Measurements from ENCODE around the gene USP11. TPM values are rescaled to one million over a fixed set of nuclear protein-coding genes. Genes with fewer than 3 reads are reported as not detected.
A peak's percentile ranks its signal among the peaks of the same experiment; 100 is the strongest.

The USP11 gene
- total and polyA plus RNA-seq, 2 donors = 26.7 to 40.9 TPM

GRCh38 chrX:47218280-47218919 is 14.4 kb upstream of the USP11 start, which contains the start of gene CDK16:
Gene CDK16, plus strand, starts transcription at chrX:47218681. Its CDS starts 4,877 bp downstream, at chrX:47223558.
- under 1% methylated on average over 59 of the region's 61 CpGs for WGBS
- Histone ChIP-seq H3K4me3 (ENCODE audit: low read length in 2 of 2) (peak within 1 kb of the TSS; percentile 78 to 83), H3K27ac (ENCODE audit: low read depth in 1 of 2, low read length in 1 of 2) (peak within 1 kb of the TSS; percentile 90 to 100), H3K36me3 (ENCODE audit: control insufficient read depth in 2 of 2, insufficient read depth in 2 of 2, low read length in 1 of 2) (peaks cover 36 to 37% of the 10 kb centered on the region in 2 donors), H3K4me1 (ENCODE audit: control insufficient read depth in 2 of 2, insufficient read depth in 2 of 2, low read length in 2 of 2) (peaks cover 7 to 28% of the 10 kb centered on the region in 2 donors), H3K9me3 (ENCODE audit: control insufficient read depth in 2 of 2, insufficient read depth in 1 of 2, low read length in 1 of 2) (no peaks in the 10 kb centered on the region), H3K27me3 (ENCODE audit: control insufficient read depth in 2 of 2, insufficient read depth in 1 of 2, low read length in 1 of 2) (no peaks in the 10 kb centered on the region)
- DNase-seq (ENCODE audit: low read depth in 6 of 9, low spot score in 9 of 9) = peak in 8 of 9 donors; percentile 63 to 96 (median 85)

- peak in 4 of 9 donors; percentile 32 to 64 (median 48) for DNase-seq (ENCODE audit: low read depth in 6 of 9, low spot score in 9 of 9)
- 2% methylated on average over 52 of the region's 60 CpGs for WGBS
- Histone ChIP-seq H3K27me3 (ENCODE audit: control insufficient read depth in 2 of 2, insufficient read depth in 1 of 2, low read length in 1 of 2) (no peaks in the 10 kb centered on the region), H3K36me3 (ENCODE audit: control insufficient read depth in 2 of 2, insufficient read depth in 2 of 2, low read length in 1 of 2) (peaks cover 37 to 38% of the 10 kb centered on the region in 2 donors), H3K4me1 (ENCODE audit: control insufficient read depth in 2 of 2, insufficient read depth in 2 of 2, low read length in 2 of 2) (peaks cover 7 to 28% of the 10 kb centered on the region in 2 donors), H3K4me3 (ENCODE audit: low read length in 2 of 2) (peak overlapping the region; percentile 78 to 83), H3K9me3 (ENCODE audit: control insufficient read depth in 2 of 2, insufficient read depth in 1 of 2, low read length in 1 of 2) (no peaks in the 10 kb centered on the region), H3K27ac (ENCODE audit: low read depth in 1 of 2, low read length in 1 of 2) (peak overlapping the region; percentile 90 to 100)
Measured at GRCh38 chrX:47218920-47219815, 13.6 kb upstream of the USP11 start.

- Histone ChIP-seq H3K36me3 (ENCODE audit: control insufficient read depth in 2 of 2, insufficient read depth in 2 of 2, low read length in 1 of 2) (peaks cover 43 to 44% of the 10 kb centered on the region in 2 donors), H3K4me3 (ENCODE audit: low read length in 2 of 2) (no peak overlapping the region), H3K27ac (ENCODE audit: low read depth in 1 of 2, low read length in 1 of 2) (peak overlapping the region in 1 of 2 donors; percentile 18), H3K27me3 (ENCODE audit: control insufficient read depth in 2 of 2, insufficient read depth in 1 of 2, low read length in 1 of 2) (no peaks in the 10 kb centered on the region), H3K4me1 (ENCODE audit: control insufficient read depth in 2 of 2, insufficient read depth in 2 of 2, low read length in 2 of 2) (peaks cover 7 to 28% of the 10 kb centered on the region in 2 donors), H3K9me3 (ENCODE audit: control insufficient read depth in 2 of 2, insufficient read depth in 1 of 2, low read length in 1 of 2) (no peaks in the 10 kb centered on the region)
- DNase-seq (ENCODE audit: low read depth in 6 of 9, low spot score in 9 of 9) = no peak
- 92% methylated on average over 4 of the region's 4 CpGs for WGBS
Measured at GRCh38 chrX:47221756-47222155, 11.1 kb upstream of the USP11 start.

GRCh38 chrX:47222751-47223350 is 10.0 kb upstream of the USP11 start:
- Histone ChIP-seq H3K4me3 (ENCODE audit: low read length in 2 of 2) (no peak overlapping the region), H3K27ac (ENCODE audit: low read depth in 1 of 2, low read length in 1 of 2) (no peak overlapping the region), H3K9me3 (ENCODE audit: control insufficient read depth in 2 of 2, insufficient read depth in 1 of 2, low read length in 1 of 2) (no peaks in the 10 kb centered on the region), H3K36me3 (ENCODE audit: control insufficient read depth in 2 of 2, insufficient read depth in 2 of 2, low read length in 1 of 2) (peaks cover 50% of the 10 kb centered on the region in 2 donors), H3K4me1 (ENCODE audit: control insufficient read depth in 2 of 2, insufficient read depth in 2 of 2, low read length in 2 of 2) (peaks cover 5 to 20% of the 10 kb centered on the region in 2 donors), H3K27me3 (ENCODE audit: control insufficient read depth in 2 of 2, insufficient read depth in 1 of 2, low read length in 1 of 2) (no peaks in the 10 kb centered on the region)
- WGBS = 98% methylated on average over 10 of the region's 10 CpGs
- no peak for DNase-seq (ENCODE audit: low read depth in 6 of 9, low spot score in 9 of 9)

- H3K9me3 ChIP-seq (ENCODE audit: control insufficient read depth in 2 of 2, insufficient read depth in 1 of 2, low read length in 1 of 2) = no peaks in the 10 kb centered on the region
- peaks cover 53 to 56% of the 10 kb centered on the region in 2 donors for H3K36me3 ChIP-seq (ENCODE audit: control insufficient read depth in 2 of 2, insufficient read depth in 2 of 2, low read length in 1 of 2)
- no peak for DNase-seq (ENCODE audit: low read depth in 6 of 9, low spot score in 9 of 9)
- 97% methylated on average over 13 of the region's 13 CpGs for WGBS
- no peak overlapping the region for H3K27ac ChIP-seq (ENCODE audit: low read depth in 1 of 2, low read length in 1 of 2)
- H3K4me1 ChIP-seq (ENCODE audit: control insufficient read depth in 2 of 2, insufficient read depth in 2 of 2, low read length in 2 of 2) = peaks cover 5 to 20% of the 10 kb centered on the region in 2 donors
- H3K4me3 ChIP-seq (ENCODE audit: low read length in 2 of 2) = no peak overlapping the region
- no peaks in the 10 kb centered on the region for H3K27me3 ChIP-seq (ENCODE audit: control insufficient read depth in 2 of 2, insufficient read depth in 1 of 2, low read length in 1 of 2)
Measured at GRCh38 chrX:47223476-47224250, 9.1 kb upstream of the USP11 start.

- Histone ChIP-seq H3K9me3 (ENCODE audit: control insufficient read depth in 2 of 2, insufficient read depth in 1 of 2, low read length in 1 of 2) (no peaks in the 10 kb centered on the region), H3K36me3 (ENCODE audit: control insufficient read depth in 2 of 2, insufficient read depth in 2 of 2, low read length in 1 of 2) (peaks cover 60 to 63% of the 10 kb centered on the region in 2 donors), H3K27ac (ENCODE audit: low read depth in 1 of 2, low read length in 1 of 2) (no peak overlapping the region), H3K27me3 (ENCODE audit: control insufficient read depth in 2 of 2, insufficient read depth in 1 of 2, low read length in 1 of 2) (no peaks in the 10 kb centered on the region), H3K4me1 (ENCODE audit: control insufficient read depth in 2 of 2, insufficient read depth in 2 of 2, low read length in 2 of 2) (peaks cover 5 to 17% of the 10 kb centered on the region in 2 donors), H3K4me3 (ENCODE audit: low read length in 2 of 2) (no peak overlapping the region)
- no peak for DNase-seq (ENCODE audit: low read depth in 6 of 9, low spot score in 9 of 9)
- 98% methylated on average over 17 of the region's 17 CpGs for WGBS
Measured at GRCh38 chrX:47224266-47224895, 8.4 kb upstream of the USP11 start.

GRCh38 chrX:47224896-47225290 is 7.9 kb upstream of the USP11 start:
- no peak overlapping the region for H3K4me3 ChIP-seq (ENCODE audit: low read length in 2 of 2)
- no peaks in the 10 kb centered on the region for H3K27me3 ChIP-seq (ENCODE audit: control insufficient read depth in 2 of 2, insufficient read depth in 1 of 2, low read length in 1 of 2)
- no peaks in the 10 kb centered on the region for H3K9me3 ChIP-seq (ENCODE audit: control insufficient read depth in 2 of 2, insufficient read depth in 1 of 2, low read length in 1 of 2)
- WGBS = 96% methylated on average over 4 of the region's 4 CpGs
- no peak overlapping the region for H3K27ac ChIP-seq (ENCODE audit: low read depth in 1 of 2, low read length in 1 of 2)
- DNase-seq (ENCODE audit: low read depth in 6 of 9, low spot score in 9 of 9) = no peak
- H3K36me3 ChIP-seq (ENCODE audit: control insufficient read depth in 2 of 2, insufficient read depth in 2 of 2, low read length in 1 of 2) = peaks cover 62 to 67% of the 10 kb centered on the region in 2 donors
- peaks cover 3 to 12% of the 10 kb centered on the region in 2 donors for H3K4me1 ChIP-seq (ENCODE audit: control insufficient read depth in 2 of 2, insufficient read depth in 2 of 2, low read length in 2 of 2)

GRCh38 chrX:47226071-47226470 is 6.7 kb upstream of the USP11 start:
- H3K4me1 ChIP-seq (ENCODE audit: control insufficient read depth in 2 of 2, insufficient read depth in 2 of 2, low read length in 2 of 2) = no peaks in the 10 kb centered on the region

More at GRCh38 chrX:47226071-47226470, 6.7 kb upstream of the USP11 start:
- Histone ChIP-seq H3K4me3 (ENCODE audit: low read length in 2 of 2) (no peak overlapping the region), H3K27ac (ENCODE audit: low read depth in 1 of 2, low read length in 1 of 2) (no peak overlapping the region), H3K36me3 (ENCODE audit: control insufficient read depth in 2 of 2, insufficient read depth in 2 of 2, low read length in 1 of 2) (peaks cover 59 to 67% of the 10 kb centered on the region in 2 donors), H3K27me3 (ENCODE audit: control insufficient read depth in 2 of 2, insufficient read depth in 1 of 2, low read length in 1 of 2) (no peaks in the 10 kb centered on the region), H3K9me3 (ENCODE audit: control insufficient read depth in 2 of 2, insufficient read depth in 1 of 2, low read length in 1 of 2) (no peaks in the 10 kb centered on the region)
- over 99% methylated on average over 6 of the region's 6 CpGs for whole genome bisulfite sequencing
- no peak for DNase-seq (ENCODE audit: low read depth in 6 of 9, low spot score in 9 of 9)

Data from thymus (tissue), 11 donors.